ENCODE data around the gene WDPCP. TPM values are rescaled to one million over a fixed set of nuclear protein-coding genes. Genes with fewer than 3 reads are reported as not detected.

Gene WDPCP
- total and polyA plus RNA-seq, 2 of the 13 experiments (the other 11 are each of a cell fraction or from before 2014, with no cell fraction given), result 2.9 to 5.2 TPM

- no peak for TF ChIP-seq AFF4 (CRISPR knock-in tag; IDR thresholded peaks at IDR 0.05)
- peak; percentile 98 for TF ChIP-seq NR2F6 (IDR thresholded peaks at IDR 0.05)
- TF ChIP-seq NR2F6 (CRISPR knock-in tag; IDR thresholded peaks at IDR 0.05), result peak; percentile 97
- TF ChIP-seq HMG20B (CRISPR knock-in tag; conservative IDR thresholded peaks at IDR 0.05), result no peak
- no peak for TF ChIP-seq RBFOX2 (IDR thresholded peaks at IDR 0.05; ENCODE audit: low read depth, low read length)
- TF ChIP-seq HMGXB4 (CRISPR knock-in tag; IDR thresholded peaks at IDR 0.05; ENCODE audit: borderline replicate concordance in 1 of 2, low read depth in 1 of 2), result no peak
- TF ChIP-seq THAP7 (CRISPR knock-in tag; IDR thresholded peaks at IDR 0.05), result no peak
- TF ChIP-seq NFATC3 (CRISPR knock-in tag; IDR thresholded peaks at IDR 0.05), result no peak
- TF ChIP-seq ZNF577 (CRISPR knock-in tag; IDR thresholded peaks at IDR 0.05; ENCODE audit: borderline replicate concordance, low read depth), result no peak
- TF ChIP-seq ZFP41 (CRISPR knock-in tag; IDR thresholded peaks at IDR 0.05; ENCODE audit: borderline replicate concordance), result no peak
- no peak for TF ChIP-seq ZNF749 (CRISPR knock-in tag; IDR thresholded peaks at IDR 0.05; ENCODE audit: borderline replicate concordance)
- TF ChIP-seq ZNF441 (CRISPR knock-in tag; IDR thresholded peaks at IDR 0.05; ENCODE audit: borderline replicate concordance), result no peak
- TF ChIP-seq RBAK (CRISPR knock-in tag; IDR thresholded peaks at IDR 0.05), result no peak
- TF ChIP-seq ZNF563 (CRISPR knock-in tag; IDR thresholded peaks at IDR 0.05), result no peak
- TF ChIP-seq LCORL (IDR thresholded peaks at IDR 0.05), result no peak
- peak; percentile 67; the same call in 1 of the 2 replicates for TF ChIP-seq LCORL (CRISPR knock-in tag; IDR thresholded peaks at IDR 0.05)
- TF ChIP-seq ZFP1 (CRISPR knock-in tag; IDR thresholded peaks at IDR 0.05), result 0 out of 2 replicates have a peak, but pooled peaks have one; percentile 65
- peak; percentile 93 for TF ChIP-seq ZNF503 (CRISPR knock-in tag; IDR thresholded peaks at IDR 0.05)
- TF ChIP-seq ZNF253 (CRISPR knock-in tag; IDR thresholded peaks at IDR 0.05; ENCODE audit: borderline replicate concordance), result no peak
- no peak for TF ChIP-seq PBX3 (CRISPR knock-in tag; IDR thresholded peaks at IDR 0.05; ENCODE audit: borderline replicate concordance)
- TF ChIP-seq DMAP1 (CRISPR knock-in tag; IDR thresholded peaks at IDR 0.05), result no peak
- no peak for TF ChIP-seq XBP1 (CRISPR knock-in tag; IDR thresholded peaks at IDR 0.05)
- no peak for TF ChIP-seq ASH2L (IDR thresholded peaks at IDR 0.05; ENCODE audit: insufficient read length, low read depth, low read length)
Measured at GRCh38 chr2:63194175-63194574, 394.1 kb downstream of the WDPCP start (continued).

Data from HepG2 (cell line).